NCI-H69 (cell line): ENCODE measurements around the gene FAM131A.
A peak's percentile ranks its signal among the peaks of the same experiment; 100 is the strongest.

ENCODE experiments used
- DNase-seq: peaks from one replicate; lab custom pipeline; 2025; lab: John Stamatoyannopoulos, UW

Gene FAM131A

GRCh38 chr3:184377882-184378445 lies 40.6 kb downstream of the FAM131A start, which contains the start of gene THPO:
Gene THPO, minus strand, starts transcription at chr3:184378207. Its CDS starts 1,948 bp downstream, at chr3:184376259.
- DNase-seq: peak; percentile 60

GRCh38 chr3:184378651-184379357 lies 41.4 kb downstream of the FAM131A start:
- no peak for DNase-seq

- no peak for DNase-seq
Observed at GRCh38 chr3:184379358-184380184, 42.2 kb downstream of the FAM131A start, which contains the start of gene CHRD. Gene CHRD, plus strand, starts transcription at chr3:184380054. Its CDS starts 265 bp downstream, at chr3:184380319.

GRCh38 chr3:184380185-184380626 lies 42.8 kb downstream of the FAM131A start:
- DNase-seq: peak; percentile 72

- DNase-seq: no peak
Observed at GRCh38 chr3:184380627-184381260, 43.3 kb downstream of the FAM131A start.

GRCh38 chr3:184381261-184382224 lies 44.1 kb downstream of the FAM131A start:
- no peak for DNase-seq

- no peak for DNase-seq
Observed at GRCh38 chr3:184382326-184383032, 45.1 kb downstream of the FAM131A start.

- no peak for DNase-seq
Observed at GRCh38 chr3:184383033-184383740, 45.8 kb downstream of the FAM131A start.

GRCh38 chr3:184384342-184384741 lies 46.9 kb downstream of the FAM131A start:
- no peak for DNase-seq

GRCh38 chr3:184384856-184385422 lies 47.5 kb downstream of the FAM131A start:
- DNase-seq: no peak

GRCh38 chr3:184386047-184386806 lies 48.8 kb downstream of the FAM131A start:
- DNase-seq: no peak

GRCh38 chr3:184387174-184387714 lies 49.8 kb downstream of the FAM131A start:
- no peak for DNase-seq

GRCh38 chr3:184388164-184388935 lies 51.0 kb downstream of the FAM131A start:
- no peak for DNase-seq

GRCh38 chr3:184388936-184389230 lies 51.5 kb downstream of the FAM131A start:
- DNase-seq: no peak

- no peak for DNase-seq
Observed at GRCh38 chr3:184389384-184389783, 52.0 kb downstream of the FAM131A start.

- no peak for DNase-seq
Observed at GRCh38 chr3:184389935-184390528, 52.6 kb downstream of the FAM131A start.

- no peak for DNase-seq
Observed at GRCh38 chr3:184391266-184391665, 53.9 kb downstream of the FAM131A start.
